ENCODE data around the gene HTT.

DNA sequence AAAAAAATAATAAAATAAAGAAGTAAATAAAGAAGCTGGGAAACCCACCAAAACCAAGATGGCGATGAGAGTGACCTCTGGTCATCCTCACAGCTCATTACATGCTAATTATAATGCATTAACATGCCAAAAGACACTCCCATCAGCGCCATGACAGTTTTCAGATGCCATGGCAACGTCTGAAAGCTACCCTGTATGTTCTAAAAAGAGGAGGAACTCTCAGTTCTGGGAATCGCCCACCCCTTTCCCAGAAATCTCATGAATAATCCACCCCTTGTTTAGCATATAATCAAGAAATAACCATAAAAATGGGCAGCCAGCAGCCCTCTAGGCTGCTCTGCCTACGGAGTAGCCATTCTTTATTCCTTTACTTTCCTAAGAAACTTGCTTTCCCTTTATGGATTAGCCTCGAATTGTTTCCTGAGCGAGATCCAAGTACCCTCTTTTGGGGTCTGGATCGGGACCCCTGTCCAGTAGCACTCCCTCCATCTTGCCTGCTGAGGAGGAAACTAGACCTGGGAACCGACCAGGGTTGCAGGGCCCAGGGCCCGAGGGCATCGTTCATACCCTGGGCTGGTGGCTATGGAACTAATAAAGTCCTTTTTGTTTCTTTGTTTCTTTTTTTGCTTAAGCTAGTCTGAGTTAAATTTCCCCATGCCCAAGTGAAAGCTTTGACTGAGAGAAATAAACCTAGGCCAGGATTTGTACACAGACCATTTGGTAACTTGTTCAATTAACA is 31.0 kb upstream of the HTT start:
- TF ChIP-seq POLR2A (IDR thresholded peaks at IDR 0.05) (no peak), CTCF (IDR thresholded peaks at IDR 0.05) (no peak), POLR2AphosphoS5 (IDR thresholded peaks at IDR 0.05) (no peak), EP300 (IDR thresholded peaks at IDR 0.05) (no peak)

All from upper lobe of left lung (tissue), 4 donors.